Measurements from ENCODE around the gene GATA6.
A peak's percentile ranks its signal among the peaks of the same experiment; 100 is the strongest.

The GATA6 gene

DNA sequence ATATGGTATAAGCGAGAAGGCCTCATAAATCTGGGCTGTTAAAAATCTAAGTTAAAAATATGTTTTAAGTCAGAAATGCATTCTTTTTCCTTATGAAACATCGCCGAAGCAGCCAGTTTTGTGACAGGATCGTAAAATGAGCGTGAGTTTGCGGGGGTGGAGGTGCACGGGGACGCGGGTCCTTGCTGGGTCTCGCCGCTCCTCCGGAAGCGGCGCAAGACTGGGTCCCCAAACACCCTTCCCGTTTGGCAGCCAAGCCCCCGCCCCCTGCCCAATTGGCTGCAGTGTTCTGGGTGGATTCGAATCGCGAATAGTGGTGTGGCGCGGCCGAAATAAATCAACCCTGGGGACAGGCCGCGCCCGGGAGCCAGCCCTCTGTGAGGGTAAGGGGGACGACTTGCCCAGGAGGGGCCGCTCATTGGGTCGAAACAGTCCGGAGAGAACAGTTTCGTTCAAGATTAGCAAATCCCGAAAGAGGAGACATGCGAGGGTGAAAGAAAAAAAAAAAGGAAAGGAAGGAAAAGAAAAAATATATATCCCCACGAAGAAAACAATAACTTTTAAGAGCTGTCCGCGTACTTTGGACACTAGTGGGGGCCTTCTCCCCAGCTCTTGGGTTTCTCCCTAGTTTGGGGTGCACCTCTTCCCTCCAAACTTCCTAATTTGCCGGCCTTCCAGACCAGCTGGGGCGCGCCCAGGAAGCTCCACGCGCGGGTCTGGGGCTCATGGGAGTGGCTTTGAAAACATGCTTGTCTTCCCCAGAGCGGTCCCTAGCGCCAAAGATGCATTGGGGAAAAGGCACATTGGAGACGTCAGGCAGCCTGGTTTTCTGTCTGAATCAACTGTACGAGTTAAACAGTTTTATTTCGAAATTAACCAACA is 3.1 kb upstream of the GATA6 start:
- DNase-seq (ENCODE audit: low spot score), result no peak

DNA sequence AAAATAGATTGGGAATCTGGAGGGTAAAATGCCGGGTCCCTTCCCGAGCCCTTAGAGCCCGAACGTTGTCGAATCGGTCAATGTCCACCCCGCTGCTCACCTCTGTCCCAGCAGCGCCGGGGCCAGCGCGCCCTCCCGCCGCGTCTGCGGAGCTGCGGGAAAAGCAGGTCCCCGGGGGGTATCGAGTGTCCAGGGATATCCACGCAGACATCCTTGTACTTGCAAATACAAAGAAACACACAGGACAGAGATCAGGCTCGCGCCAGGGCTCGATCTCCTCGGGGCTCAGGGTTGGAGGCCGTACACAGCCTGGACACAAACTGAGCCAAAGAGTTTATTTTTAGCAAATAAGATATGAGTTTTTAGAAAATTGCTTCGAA is 2.3 kb upstream of the GATA6 start:
- DNase-seq (ENCODE audit: low spot score), result no peak

DNA sequence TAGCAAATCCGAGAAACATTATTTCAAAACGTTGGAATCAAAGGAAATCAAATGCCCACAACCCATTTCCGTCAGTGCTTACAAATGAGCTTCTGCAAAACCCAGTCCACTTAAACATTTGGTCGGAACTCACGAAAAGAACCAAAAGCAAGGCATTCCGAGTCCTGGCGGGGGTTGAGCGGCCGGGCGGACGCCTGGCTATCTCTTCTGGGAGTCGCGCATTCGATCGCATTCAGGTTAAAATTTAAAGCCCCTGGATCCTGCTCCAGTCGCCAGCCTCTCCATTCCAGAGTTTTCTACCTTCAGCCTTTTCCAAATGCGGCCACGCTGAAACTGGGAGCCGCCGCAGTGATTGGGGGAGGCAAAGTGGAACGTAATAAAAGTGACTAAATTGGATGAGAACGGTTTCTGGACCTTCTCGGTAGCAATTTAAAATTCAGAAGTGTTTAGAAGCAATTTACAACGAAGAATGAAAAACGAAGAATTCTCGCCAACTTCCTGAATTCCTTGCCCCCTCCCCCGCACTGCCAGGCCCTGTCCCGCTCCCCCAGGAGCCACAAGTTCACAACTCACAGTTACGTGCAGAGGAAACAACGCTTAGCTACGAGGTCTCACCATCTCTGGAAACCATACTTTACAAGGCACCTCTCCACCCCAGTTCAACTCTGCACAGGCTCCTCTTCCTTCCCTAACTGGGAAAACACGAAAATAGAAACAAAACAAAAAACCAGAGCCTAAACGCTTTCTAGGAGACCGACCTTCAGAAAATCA is 1.7 kb upstream of the GATA6 start:
- DNase-seq (ENCODE audit: low spot score), result no peak

DNA sequence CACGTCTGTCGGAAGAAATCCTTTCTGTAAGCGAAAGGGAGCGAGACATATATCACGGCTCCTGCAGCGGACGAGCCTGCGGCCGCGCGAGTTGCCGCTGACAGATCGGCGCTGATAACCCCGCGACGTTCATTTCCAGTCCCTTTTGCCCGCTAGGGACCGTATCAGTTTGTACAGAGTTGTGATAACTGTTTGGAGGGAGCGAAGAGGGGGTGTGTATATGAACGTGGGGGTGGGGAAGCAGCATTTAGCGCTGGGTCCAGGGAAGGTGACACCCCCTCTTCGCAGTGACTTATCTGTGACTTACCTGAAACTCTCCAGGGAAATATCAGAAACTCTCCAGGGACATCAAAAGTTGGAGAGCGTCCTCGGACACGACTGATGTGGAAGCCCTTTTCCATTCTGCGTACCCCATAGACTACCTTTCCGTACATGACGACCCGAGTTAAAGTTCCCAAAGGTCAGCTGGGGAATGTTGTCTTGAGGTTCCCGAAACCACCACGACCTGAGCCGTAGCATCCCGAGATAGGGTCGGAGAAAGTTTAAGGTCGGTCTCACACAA is 948 bp upstream of the GATA6 start:
- peak; percentile 36 for DNase-seq (ENCODE audit: low spot score)

DNA sequence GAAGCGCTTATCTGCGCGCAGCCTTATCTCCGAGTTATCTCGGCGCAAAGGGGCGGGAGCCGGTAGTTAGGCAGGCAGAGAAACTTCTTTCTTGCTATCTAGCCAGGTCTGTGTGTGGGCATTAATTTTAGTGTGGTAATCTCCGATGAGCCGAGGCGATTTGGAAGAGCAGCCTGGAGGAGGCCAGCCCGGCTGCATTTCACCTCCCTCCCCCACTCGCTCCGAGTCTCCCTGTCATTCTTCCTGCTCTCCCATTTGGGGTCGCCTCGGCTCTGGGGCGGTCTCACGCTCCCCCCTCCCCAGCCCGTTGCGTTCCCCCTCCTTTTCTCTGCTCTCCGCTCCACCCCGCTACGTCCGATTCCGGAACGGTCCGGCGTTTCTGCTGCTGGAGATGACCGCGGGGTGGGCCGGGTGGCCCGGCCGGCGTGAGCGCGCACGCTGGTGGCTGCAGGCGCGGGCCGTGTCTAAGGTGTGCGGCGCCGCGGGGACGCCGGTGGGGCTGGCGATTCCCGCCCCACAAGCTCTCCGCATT is 566 bp downstream of the GATA6 start:
- peak; percentile 25 for DNase-seq (ENCODE audit: low spot score)

DNA sequence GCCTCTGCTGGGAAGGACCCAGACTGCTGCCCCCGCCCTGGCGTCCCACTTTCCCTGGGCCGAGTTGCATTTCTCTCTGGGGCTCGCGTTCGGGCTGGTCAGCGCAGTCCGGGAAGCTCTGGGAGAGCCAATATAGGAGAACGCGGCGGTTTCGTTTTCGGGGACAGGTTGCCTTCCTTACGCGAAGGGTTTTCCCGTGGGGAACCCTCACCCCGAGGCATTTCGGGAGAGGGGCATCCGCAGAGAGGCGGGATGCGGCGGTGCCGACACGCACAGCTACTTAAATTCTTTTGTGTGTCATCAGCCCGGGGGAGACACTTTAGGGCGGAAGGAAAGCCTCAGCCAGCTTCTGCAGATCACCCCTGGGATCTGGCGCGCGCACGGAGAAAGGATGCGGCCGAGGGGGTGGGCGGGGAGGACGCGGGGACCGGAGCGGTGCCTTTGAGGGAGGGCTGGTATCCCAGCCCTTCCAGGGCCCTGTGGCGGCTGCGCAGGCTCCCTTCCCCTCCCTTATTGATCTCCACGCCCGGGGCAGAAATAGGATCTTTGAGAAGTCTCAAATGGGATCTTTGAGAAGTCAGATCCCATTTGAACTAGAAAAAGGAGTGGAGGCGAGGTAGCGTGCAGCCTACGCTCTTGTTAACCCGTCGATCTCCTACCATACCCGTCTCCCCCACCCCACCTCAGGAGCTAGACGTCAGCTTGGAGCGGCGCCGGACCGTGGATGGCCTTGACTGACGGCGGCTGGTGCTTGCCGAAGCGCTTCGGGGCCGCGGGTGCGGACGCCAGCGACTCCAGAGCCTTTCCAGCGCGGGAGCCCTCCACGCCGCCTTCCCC is 1.2 kb downstream of the GATA6 start:
- no peak for DNase-seq (ENCODE audit: low spot score)

DNA sequence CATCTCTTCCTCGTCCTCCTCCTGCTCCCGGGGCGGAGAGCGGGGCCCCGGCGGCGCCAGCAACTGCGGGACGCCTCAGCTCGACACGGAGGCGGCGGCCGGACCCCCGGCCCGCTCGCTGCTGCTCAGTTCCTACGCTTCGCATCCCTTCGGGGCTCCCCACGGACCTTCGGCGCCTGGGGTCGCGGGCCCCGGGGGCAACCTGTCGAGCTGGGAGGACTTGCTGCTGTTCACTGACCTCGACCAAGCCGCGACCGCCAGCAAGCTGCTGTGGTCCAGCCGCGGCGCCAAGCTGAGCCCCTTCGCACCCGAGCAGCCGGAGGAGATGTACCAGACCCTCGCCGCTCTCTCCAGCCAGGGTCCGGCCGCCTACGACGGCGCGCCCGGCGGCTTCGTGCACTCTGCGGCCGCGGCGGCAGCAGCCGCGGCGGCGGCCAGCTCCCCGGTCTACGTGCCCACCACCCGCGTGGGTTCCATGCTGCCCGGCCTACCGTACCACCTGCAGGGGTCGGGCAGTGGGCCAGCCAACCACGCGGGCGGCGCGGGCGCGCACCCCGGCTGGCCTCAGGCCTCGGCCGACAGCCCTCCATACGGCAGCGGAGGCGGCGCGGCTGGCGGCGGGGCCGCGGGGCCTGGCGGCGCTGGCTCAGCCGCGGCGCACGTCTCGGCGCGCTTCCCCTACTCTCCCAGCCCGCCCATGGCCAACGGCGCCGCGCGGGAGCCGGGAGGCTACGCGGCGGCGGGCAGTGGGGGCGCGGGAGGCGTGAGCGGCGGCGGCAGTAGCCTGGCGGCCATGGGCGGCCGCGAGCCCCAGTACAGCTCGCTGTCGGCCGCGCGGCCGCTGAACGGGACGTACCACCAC is 2.1 kb downstream of the GATA6 start:
- DNase-seq (ENCODE audit: low spot score), result no peak

DNA sequence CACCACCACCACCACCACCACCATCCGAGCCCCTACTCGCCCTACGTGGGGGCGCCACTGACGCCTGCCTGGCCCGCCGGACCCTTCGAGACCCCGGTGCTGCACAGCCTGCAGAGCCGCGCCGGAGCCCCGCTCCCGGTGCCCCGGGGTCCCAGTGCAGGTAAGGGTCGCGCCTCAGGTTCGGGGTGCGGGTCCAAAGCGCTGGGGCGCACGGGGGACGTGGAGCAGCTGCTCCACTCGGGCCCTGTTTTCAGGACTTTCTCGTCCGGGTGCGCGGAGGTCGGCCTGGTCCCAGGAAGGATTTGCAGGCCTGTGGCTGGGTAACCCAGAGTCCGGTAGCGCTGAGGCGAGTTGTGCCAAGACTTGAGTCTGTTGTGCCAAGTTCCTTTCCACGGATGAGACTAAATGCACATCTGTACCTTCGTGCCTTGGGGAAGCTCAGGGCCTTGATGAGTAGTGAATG is 2.8 kb downstream of the GATA6 start:
- no peak for DNase-seq (ENCODE audit: low spot score)

DNA sequence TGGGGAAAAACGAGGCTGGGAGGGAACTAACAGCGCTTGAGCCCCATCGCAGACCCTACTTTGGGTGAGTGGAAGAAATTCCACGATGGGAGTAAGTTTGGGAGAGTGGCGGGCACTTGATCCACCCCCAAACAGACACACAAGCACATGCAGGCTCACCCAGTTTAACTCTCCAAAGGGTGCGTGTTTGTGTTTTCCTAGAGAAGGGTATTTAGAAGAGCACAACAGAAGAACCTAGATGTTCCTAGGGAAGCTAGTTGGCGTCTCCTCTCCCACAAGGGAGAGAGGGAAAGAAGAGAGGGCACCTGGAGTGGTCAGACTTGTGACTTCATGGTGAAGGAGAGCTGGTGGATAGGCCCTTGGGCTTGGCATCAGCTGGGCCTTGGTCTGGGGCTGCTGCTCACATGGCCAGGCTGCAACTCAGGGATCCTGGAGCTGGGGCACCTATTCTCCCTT is 3.2 kb downstream of the GATA6 start:
- no peak for DNase-seq (ENCODE audit: low spot score)

DNA sequence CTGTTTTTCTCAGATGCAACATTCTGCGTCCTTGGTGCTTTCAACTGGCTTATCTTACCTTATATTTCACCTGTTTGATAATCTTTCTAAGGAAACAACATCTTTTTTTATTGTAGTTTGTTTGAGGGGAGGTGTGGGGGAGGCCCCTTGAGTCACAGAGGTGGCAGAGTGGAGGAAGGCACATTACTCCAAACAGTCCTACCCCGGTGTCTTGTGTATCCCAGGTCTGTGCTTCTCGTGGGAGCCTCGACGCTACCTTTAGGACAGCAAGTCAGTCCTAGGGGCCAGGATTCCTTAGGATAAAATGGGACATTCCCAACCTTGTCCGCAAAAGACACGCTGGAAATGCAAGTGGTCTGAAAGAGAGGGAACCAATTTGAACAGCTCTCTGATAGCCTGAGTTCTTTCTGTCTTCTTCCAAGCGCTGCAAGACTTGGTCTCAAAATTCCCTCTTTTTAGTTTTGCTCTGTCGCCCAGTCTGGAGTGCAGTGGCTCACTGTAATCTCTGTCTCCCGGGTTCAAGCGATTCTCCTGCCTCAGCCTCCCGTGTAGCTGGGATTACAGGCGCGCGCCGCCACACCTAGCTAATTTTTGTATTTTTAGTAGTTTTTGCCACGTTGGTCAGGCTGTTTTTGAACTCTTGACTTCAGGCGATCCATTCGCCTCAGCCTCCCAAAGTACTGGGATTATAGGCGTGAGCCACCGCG is 4.0 kb downstream of the GATA6 start:
- DNase-seq (ENCODE audit: low spot score), result no peak

DNA sequence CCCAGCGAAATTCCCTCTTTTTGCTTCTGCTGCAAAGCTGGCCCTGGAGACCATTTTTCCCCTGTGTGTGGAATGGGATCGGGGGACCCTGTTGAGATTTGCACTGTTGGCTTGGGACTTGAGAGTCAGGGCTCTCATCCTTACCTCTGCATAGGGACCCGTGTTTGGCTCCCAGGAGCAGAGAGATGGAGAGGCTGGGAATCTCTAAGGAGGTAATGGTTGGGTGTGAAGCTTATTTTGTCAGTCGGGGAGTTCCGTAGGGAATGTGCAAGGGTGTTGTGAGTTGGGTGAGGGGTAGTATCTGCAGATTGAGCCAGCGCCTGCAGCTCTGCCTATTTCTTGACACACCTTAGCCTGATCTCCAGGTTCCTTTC is 4.5 kb downstream of the GATA6 start:
- no peak for DNase-seq (ENCODE audit: low spot score)

DNA sequence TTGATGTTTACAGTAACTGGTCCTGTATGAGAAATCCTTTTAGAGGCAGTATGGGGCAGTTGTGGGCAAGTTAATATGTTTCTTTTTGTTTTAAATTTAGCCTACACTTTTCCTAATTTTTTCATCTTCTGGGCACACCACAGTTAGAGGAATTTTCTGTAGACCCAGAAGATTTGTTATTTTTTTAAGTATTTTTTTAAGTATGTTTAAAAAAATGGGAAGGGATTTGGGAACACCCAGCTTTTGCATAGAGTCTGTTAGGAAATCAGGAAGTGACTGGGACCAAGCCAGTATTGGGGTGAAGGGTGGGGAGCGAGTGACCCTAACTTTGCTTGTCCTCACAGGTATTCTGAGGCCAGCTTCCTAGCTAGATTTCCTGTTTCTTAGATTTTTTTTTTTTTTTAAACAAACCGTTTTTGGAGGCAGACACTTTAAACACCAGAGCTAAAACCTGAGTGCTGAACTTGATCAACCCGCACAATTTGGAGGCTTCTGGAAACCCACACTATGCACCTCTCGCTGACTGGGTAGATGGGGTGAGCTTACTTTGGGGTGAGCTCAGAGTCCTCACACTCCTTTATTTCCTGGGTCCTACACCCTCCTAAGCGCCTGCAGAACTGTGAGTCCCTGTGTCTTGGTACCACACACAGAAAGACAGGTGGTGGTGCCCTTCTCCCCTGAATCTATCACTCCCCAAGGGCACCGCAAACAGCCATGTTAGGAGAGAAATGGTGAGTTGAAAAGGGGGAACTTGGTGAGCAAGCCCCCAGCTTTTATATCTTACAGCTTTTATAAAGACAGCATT is 5.2 kb downstream of the GATA6 start:
- DNase-seq (ENCODE audit: low spot score), result no peak

DNA sequence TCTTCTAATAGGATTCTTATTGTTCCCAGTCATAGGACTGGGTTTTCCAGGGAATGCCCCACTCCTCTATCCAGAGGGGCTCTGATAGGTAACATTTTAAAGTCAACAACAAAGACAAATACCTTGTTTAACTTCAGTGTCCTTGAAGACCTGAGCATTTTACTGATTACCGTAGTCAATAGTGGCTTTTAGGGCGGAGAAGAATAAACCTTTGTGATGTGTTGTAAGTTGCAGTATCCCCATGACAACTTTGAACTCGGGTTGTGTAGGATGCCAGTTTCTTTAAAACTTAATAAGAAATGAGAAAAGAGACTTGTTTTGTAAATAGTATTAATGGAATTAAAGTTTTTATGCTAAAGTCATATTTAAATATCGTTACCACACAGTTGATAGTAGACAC is 6.0 kb downstream of the GATA6 start:
- no peak for DNase-seq (ENCODE audit: low spot score)

DNA sequence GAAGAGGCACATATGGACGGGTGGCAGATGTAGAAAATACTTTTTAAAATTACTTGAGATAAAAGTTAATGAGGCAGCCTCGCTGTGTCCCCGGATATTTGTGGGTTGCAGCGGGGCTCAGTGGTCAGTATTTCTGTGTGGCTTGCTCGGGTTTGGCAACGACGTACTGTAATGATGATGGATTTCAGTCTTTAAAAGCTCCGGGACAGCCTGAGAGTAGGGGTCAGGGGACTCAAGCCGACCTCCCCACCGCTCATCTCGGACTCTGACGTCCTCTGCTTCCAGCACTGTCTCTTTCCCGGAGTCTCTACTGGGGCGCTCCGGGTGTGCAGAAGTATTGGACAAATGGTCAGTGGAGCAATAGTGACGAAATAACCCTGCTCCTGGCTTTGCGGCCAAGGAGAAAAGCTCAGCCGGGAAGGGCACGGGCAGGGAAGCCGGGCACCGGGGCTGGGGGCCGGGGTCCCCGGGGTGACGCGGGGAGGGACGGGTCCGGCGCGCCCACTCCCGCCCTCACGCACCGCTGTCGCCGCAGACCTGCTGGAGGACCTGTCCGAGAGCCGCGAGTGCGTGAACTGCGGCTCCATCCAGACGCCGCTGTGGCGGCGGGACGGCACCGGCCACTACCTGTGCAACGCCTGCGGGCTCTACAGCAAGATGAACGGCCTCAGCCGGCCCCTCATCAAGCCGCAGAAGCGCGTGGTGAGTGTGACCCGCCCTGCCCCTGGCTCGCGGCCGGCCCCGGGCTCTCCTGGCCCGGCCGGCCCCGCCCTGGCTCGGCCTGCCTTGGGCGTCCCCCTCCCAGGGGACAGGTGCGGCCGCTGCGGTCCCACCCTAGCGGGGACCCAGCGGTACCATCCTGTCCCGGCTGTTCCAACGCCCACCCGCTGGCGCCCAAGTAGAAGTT is 7.3 kb downstream of the GATA6 start:
- DNase-seq (ENCODE audit: low spot score), result no peak

DNA sequence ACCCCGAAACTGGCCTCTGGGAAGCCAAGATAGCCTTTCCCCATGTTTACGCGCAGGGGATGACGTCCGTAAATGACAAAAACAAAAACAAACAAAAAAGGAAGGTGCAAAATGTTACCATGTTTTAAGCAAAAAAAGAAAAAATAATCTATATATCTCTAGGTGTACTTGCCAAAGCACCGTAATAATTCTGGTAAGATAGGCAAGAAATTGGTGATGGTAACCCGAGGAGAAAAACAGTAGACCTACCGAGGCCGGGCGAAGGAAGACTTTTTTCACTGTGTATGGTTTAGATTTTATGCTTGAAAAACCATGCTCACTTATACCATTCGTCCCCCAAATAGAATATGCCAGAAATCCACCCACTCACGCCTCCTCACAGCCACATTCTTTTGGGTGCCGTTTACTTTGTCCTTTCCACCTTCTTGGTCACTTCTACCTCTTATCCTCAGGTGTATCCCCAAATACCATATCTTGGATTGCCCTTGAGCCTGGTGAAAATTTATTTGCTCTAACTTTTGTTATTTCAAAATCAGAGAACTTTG is 8.0 kb downstream of the GATA6 start:
- DNase-seq (ENCODE audit: low spot score), result no peak

DNA sequence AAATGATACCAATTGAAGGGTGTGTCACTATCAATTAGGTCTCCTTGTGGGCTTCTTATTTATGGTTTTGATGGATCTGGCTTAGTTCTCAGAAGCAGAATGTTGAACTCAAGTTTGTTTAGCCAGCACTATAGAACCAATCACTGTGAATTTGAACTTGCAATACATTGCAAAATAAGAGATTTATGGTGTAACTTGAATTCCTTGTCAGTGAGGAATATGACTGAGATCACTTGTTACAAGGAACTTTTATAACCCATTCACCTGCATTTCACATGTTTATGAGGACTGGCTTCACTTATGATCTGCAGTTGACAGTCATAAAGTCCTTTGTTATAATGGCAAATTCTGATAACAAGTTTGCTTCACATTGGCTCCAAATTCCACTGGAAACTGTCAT is 9.8 kb downstream of the GATA6 start:
- DNase-seq (ENCODE audit: low spot score), result no peak

DNA sequence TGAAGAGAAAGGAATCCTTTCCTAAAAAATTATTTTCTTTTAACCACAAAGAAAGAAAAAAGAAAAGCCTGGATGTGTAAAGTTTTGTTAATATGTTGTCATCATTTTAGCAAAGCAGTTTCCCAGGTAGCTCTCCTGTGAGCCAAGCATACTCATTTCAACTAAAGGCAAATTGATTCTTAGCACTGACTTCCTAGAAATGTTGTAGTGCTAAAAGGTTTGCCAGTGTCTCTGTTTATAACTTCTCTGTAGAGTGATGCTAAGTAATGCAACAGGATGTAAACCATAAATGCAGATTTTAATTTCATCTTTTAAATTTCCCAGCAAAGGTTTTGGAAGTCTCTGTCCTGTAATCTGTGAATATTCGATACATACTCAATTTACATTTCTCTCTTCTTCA is 10.2 kb downstream of the GATA6 start:
- DNase-seq (ENCODE audit: low spot score), result no peak

DNA sequence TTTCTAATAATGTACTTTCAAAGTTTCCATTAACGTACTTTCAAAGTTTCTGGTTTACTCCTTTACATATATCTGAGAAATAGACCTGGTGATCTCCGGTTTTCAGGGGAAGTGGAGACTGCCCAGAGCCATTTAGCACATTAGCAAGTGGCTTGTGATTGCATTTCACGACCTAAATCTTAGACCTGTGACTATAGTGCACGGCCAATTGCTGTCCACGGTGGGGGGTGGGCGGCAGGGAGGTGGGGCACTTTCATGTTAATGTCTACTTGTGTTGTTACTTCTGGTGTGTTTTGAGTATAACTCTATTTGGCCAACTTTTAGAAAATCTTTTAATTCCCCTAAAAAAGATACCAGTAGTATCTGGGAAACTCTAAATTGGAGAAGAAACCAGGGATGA is 11.3 kb downstream of the GATA6 start:
- DNase-seq (ENCODE audit: low spot score), result no peak
